KMS-11 (cell line): ENCODE results near the gene EEF2.

Experiments used
- H2AFZ ChIP-seq: fragments of 200-600 bp; sonication (generic); 2 replicates; pipeline ENCODE4 v1.6.1; 2016; ENCODE audit warnings: antibody characterized with exemption, mixed run types, low read depth
- H3K27ac ChIP-seq: fragments of 200-600 bp; sonication (generic); 2 replicates; pipeline ENCODE4 v1.6.1; 2016; ENCODE audit warnings: mild to moderate bottlenecking, mixed run types
- H3K27me3 ChIP-seq: fragments of 200-600 bp; sonication (generic); 2 replicates; pipeline ENCODE4 v1.6.1; 2017; ENCODE audit warnings: mild to moderate bottlenecking, low read depth, mixed run types, moderate library complexity; ENCODE audit not compliant: insufficient read depth
- H3K36me3 ChIP-seq: fragments of 200-600 bp; sonication (generic); 2 replicates; pipeline ENCODE4 v1.6.1; 2017; ENCODE audit warnings: mild to moderate bottlenecking, mixed run types; ENCODE audit not compliant: insufficient read depth
- H3K4me1 ChIP-seq: fragments of 200-600 bp; sonication (generic); 2 replicates; pipeline ENCODE4 v1.6.1; 2016; ENCODE audit warnings: mild to moderate bottlenecking, low read depth, mixed run types; ENCODE audit not compliant: poor library complexity, severe bottlenecking
- H3K4me2 ChIP-seq: fragments of 200-600 bp; sonication (generic); 2 replicates; pipeline ENCODE4 v1.7.0; 2016; ENCODE audit warnings: mild to moderate bottlenecking, mixed run types
- H3K4me3 ChIP-seq: fragments of 200-600 bp; sonication (generic); IDR thresholded peaks from 2 replicates; pipeline ENCODE4 v1.6.1; 2017; ENCODE audit warnings: low read depth, low read length, mixed read lengths; ENCODE audit not compliant: insufficient read depth
- H3K79me2 ChIP-seq: fragments of 200-600 bp; sonication (generic); 2 replicates; pipeline ENCODE4 v1.6.1; 2016; ENCODE audit warnings: low read depth, mixed run types; ENCODE audit not compliant: insufficient read depth
- H3K9ac ChIP-seq: fragments of 200-600 bp; sonication (generic); 2 replicates; pipeline ENCODE4 v1.6.1; 2016; ENCODE audit warnings: mild to moderate bottlenecking, mixed run types
- H4K20me1 ChIP-seq: fragments of 200-600 bp; sonication (generic); 2 replicates; pipeline ENCODE4 v1.6.1; 2016; ENCODE audit warnings: mild to moderate bottlenecking, mixed run types; ENCODE audit not compliant: insufficient read depth
- TF ChIP-seq, protein P1 (sequence below): fragments of 200-600 bp; sonication (generic); conservative IDR thresholded peaks from 2 replicates; pipeline ENCODE4 v1.6.1; 2017; ENCODE audit warnings: low read depth, mild to moderate bottlenecking, antibody characterized with exemption, low read length, moderate library complexity, mixed read lengths

The EEF2 gene

DNA sequence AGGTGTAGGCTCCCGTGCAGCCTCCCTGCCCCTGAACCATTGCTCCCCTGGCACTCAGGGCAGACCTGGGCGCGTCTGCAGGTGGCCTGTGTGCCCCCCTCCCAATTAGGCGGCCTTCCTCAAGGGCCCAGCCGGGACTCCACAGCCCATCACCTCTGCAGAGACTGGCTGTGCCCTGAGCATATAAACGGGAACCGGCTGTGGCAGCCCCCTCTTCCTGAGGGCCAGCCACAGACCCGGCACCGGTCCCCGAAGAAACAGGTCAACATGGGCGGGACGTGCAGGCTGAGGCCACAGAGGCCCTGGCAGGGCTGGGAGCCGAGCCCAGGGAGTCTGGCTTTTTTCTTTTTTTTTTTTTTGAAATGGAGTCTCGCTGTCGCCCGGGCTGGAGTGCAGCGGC, 34.3 kb upstream of the EEF2 start:
- no peak overlapping the region for H3K4me2 ChIP-seq

DNA sequence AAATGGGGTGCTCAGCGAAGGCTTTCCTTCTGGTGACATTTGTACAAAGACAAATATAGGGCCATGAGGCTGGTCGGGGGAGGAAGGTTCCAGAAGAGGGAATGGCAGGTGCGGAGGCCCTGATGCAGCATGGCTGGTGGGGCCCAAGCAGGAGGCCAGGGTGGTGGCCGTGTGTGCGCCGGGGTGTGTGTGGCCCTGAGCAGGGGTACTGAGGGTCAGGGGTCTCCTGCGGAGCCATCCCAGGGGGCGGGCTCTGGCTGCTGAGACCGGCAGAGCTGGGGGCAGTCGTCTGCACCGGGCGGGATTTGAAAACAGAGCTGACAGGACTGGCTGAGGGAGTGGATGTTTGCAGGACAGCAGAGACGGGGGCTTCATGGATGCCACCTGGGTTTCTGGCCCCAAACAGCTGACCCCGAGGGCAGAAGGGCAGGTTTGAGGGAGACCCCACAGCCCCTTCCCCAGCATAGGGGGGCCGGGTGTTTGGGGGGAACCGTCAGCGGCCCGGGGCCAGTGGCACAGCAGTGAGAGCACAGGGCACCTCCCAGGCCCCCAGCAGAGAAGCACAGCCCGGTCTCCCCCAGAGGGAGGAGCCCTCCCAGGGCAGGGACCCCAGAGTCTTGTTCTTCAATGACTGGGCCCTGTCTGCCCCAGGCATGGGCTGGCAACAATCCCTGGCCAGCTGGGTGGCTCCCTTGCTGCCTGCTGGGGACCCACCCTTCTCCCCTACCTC, 33.7 kb upstream of the EEF2 start:
- Histone ChIP-seq H4K20me1 (no peaks in the 10 kb centered on the region), H3K79me2 (no peaks in the 10 kb centered on the region; the same call in 1 of the 2 replicates), H3K36me3 (no peaks in the 10 kb centered on the region; the same call in 1 of the 2 replicates), H3K4me2 (no peak overlapping the region), H2AFZ (no peak overlapping the region), H3K27ac (no peak overlapping the region), H3K4me3 (no peak overlapping the region), H3K27me3 (no peaks in the 10 kb centered on the region), H3K4me1 (no peaks in the 10 kb centered on the region), H3K9ac (no peak overlapping the region)
- TF ChIP-seq, protein P1, sequence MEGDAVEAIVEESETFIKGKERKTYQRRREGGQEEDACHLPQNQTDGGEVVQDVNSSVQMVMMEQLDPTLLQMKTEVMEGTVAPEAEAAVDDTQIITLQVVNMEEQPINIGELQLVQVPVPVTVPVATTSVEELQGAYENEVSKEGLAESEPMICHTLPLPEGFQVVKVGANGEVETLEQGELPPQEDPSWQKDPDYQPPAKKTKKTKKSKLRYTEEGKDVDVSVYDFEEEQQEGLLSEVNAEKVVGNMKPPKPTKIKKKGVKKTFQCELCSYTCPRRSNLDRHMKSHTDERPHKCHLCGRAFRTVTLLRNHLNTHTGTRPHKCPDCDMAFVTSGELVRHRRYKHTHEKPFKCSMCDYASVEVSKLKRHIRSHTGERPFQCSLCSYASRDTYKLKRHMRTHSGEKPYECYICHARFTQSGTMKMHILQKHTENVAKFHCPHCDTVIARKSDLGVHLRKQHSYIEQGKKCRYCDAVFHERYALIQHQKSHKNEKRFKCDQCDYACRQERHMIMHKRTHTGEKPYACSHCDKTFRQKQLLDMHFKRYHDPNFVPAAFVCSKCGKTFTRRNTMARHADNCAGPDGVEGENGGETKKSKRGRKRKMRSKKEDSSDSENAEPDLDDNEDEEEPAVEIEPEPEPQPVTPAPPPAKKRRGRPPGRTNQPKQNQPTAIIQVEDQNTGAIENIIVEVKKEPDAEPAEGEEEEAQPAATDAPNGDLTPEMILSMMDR, result no peak

More for the DNA sequence above, 34.3 kb upstream of the EEF2 start:
- no peaks in the 10 kb centered on the region for H4K20me1 ChIP-seq
- no peak overlapping the region for H3K27ac ChIP-seq
- no peaks in the 10 kb centered on the region for H3K27me3 ChIP-seq
- H3K79me2 ChIP-seq, result no peaks in the 10 kb centered on the region; the same call in 1 of the 2 replicates
- TF ChIP-seq, protein P1, result no peak
- no peak overlapping the region for H3K9ac ChIP-seq
- H2AFZ ChIP-seq, result no peak overlapping the region
- H3K4me1 ChIP-seq, result no peaks in the 10 kb centered on the region
- H3K36me3 ChIP-seq, result no peaks in the 10 kb centered on the region; the same call in 1 of the 2 replicates
- no peak overlapping the region for H3K4me3 ChIP-seq

DNA sequence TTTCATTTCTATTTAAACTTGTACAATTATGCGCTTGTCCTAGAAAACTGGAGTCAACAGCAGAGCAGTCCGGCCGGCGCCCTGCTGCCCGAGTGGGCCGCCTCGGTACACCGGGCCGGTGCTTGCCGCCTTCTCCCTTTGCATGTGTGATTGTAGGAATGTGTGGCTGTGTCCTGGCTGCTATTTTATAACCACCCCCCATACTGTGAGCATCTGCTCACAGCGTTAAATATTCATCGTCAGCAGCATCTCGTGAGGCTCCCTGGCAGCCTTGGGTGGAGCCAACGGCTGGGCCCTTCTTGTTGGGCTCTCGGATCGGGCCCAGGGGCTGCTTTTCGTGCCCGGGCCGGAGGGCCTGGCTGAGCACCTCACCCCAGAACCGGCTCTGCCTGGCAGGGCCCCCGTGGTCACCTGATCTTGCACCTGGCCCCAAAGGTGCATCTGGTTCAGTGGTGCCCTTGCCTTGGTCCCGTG, 32.9 kb upstream of the EEF2 start:
- TF ChIP-seq, protein P1, result no peak
- Histone ChIP-seq H3K27me3 (no peaks in the 10 kb centered on the region), H3K4me3 (no peak overlapping the region), H2AFZ (no peak overlapping the region), H3K9ac (no peak overlapping the region), H3K4me1 (no peaks in the 10 kb centered on the region), H3K27ac (no peak overlapping the region), H4K20me1 (no peaks in the 10 kb centered on the region), H3K4me2 (no peak overlapping the region), H3K79me2 (no peaks in the 10 kb centered on the region; the same call in 1 of the 2 replicates), H3K36me3 (no peaks in the 10 kb centered on the region; the same call in 1 of the 2 replicates)

DNA sequence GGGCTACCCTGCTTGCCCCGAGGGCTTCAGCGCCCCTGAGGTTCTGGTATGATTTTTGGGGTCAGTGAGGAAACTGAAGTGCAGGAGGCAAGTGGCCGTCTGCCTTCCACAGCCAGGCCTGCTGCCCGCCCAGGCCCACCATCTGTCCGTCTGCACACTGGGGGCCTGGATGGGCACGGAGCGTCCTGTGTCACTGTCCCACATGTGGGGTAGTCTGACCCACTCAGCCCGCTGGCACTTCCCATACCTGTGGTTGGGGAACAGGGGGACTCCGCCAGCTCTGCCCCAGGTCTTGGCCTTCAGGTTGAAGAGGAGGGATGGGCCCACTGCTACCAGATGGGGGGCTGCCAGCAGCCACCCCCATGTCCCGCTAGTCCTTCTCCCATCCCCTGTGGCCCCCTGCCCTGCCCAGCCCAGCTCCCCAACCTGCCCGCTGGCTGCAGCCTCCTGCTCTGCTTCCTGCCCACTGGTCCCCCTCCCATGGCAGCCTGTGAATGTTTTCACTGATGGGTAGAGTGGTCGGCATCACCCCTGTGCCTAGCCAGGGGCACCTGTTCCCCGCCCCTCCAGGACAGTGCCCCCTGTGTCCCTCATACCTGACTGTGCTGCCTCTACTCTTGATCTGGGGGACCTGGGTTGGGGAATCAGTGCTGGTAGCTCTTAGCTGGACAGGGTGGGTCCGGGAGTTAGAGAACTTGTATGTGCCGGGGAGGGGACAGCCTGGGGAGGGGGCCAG, 31.8 kb upstream of the EEF2 start:
- Histone ChIP-seq H3K9ac (no peak overlapping the region), H3K27ac (no peak overlapping the region), H3K4me2 (no peak overlapping the region), H3K4me3 (no peak overlapping the region), H3K36me3 (no peaks in the 10 kb centered on the region), H2AFZ (no peak overlapping the region), H3K27me3 (no peaks in the 10 kb centered on the region), H3K4me1 (no peaks in the 10 kb centered on the region), H4K20me1 (no peaks in the 10 kb centered on the region), H3K79me2 (peaks cover 4% of the 10 kb centered on the region; the same call in 1 of the 2 replicates)
- TF ChIP-seq, protein P1, result no peak
